NCI-H345 treated with DMSO at 0.1 percent for 48 hours (cell line): Measurements from ENCODE around the gene RAB37.

Experiments used
- DNase-seq: peaks from one replicate; lab custom pipeline; 2025; ENCODE audit not compliant: unreplicated experiment; lab: John Stamatoyannopoulos, UW

RAB37 gene

GRCh38 chr17:74744714-74745547 lies 7.9 kb downstream of the RAB37 start:
- DNase-seq, result no peak

GRCh38 chr17:74745548-74746177 lies 8.6 kb downstream of the RAB37 start:
- DNase-seq, result no peak

GRCh38 chr17:74746376-74746775 lies 9.3 kb downstream of the RAB37 start:
- no peak for DNase-seq

- no peak for DNase-seq
These were observed 9.9 kb downstream of the RAB37 start for GRCh38 chr17:74746922-74747321.

- DNase-seq, result no peak
These were observed 11.1 kb downstream of the RAB37 start for GRCh38 chr17:74748279-74748528.

GRCh38 chr17:74748529-74749278 lies 11.6 kb downstream of the RAB37 start, which contains the start of gene NHERF1:
NHERF1 (plus strand) TSS chr17:74748628; CDS start chr17:74748847, 219 bp downstream.
- peak; percentile 91 for DNase-seq

- no peak for DNase-seq
These were observed 12.4 kb downstream of the RAB37 start for GRCh38 chr17:74749279-74750038.

GRCh38 chr17:74750039-74750326 lies 12.9 kb downstream of the RAB37 start:
- no peak for DNase-seq

GRCh38 chr17:74750327-74751069 lies 13.4 kb downstream of the RAB37 start:
- no peak for DNase-seq

- DNase-seq, result no peak
These were observed 15.4 kb downstream of the RAB37 start for GRCh38 chr17:74752415-74752814.

- no peak for DNase-seq
These were observed 15.9 kb downstream of the RAB37 start for GRCh38 chr17:74752822-74753401.

- DNase-seq, result no peak
These were observed 17.8 kb downstream of the RAB37 start for GRCh38 chr17:74754832-74755231.

- no peak for DNase-seq
These were observed 18.5 kb downstream of the RAB37 start for GRCh38 chr17:74755533-74755932.

- DNase-seq, result no peak
These were observed 19.8 kb downstream of the RAB37 start for GRCh38 chr17:74756891-74757290.

GRCh38 chr17:74757502-74757901 lies 20.4 kb downstream of the RAB37 start:
- DNase-seq, result no peak

GRCh38 chr17:74757931-74758847 lies 21.1 kb downstream of the RAB37 start:
- DNase-seq, result no peak

GRCh38 chr17:74758848-74759168 lies 21.8 kb downstream of the RAB37 start:
- no peak for DNase-seq

GRCh38 chr17:74759243-74759801 lies 22.3 kb downstream of the RAB37 start:
- no peak for DNase-seq

- no peak for DNase-seq
These were observed 22.9 kb downstream of the RAB37 start for GRCh38 chr17:74759941-74760340.
